GM19035 (cell line): ENCODE results near the gene SFXN3.

Source experiments
- ATAC-seq: cut with Tn5 transposase; IDR thresholded peaks from one replicate; pipeline ENCODE4 v1.9.1; 2021; ENCODE audit not compliant: unreplicated experiment

SFXN3 gene, protein sequence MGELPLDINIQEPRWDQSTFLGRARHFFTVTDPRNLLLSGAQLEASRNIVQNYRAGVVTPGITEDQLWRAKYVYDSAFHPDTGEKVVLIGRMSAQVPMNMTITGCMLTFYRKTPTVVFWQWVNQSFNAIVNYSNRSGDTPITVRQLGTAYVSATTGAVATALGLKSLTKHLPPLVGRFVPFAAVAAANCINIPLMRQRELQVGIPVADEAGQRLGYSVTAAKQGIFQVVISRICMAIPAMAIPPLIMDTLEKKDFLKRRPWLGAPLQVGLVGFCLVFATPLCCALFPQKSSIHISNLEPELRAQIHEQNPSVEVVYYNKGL

DNA sequence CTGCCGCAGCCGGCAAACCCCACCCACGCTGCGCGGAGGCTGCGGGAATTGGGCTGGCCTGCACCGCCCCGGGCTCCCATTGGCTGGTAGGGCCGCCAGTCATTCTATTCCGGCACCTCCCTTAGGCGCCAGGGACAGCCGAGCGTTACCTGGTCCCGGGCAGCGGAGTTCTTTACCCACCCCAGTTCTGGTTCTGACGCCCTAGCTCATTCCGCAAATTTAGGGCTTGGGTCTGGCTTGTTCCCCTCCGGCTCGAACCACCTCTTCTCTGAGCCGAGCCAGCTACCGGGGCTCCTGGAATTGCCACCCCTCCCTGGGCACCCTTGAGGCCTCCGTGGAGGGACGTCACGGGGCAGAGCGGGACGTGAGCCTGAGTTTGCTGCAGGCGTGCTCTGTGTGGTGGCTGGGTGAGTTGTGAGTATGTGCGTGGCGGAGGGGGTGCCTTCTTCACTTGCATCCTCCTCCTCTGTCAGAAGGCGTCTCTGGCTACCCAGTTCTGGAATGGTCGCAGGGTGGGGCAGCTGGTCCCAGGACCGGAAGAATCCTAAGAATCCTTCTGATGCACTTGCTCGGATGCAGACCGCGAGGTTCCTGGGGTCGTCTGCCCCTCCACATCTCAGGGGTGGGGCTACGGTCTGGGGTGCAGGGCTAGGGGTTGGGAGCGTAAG lies at the start of gene SFXN3, which contains the start of gene PDZD7:
Gene SFXN3 (plus strand): TSS at position 107 of the 668 bp plus-strand sequence. CDS start 3,461 bp downstream, outside the sequence.
Gene PDZD7 (minus strand): TSS at position 2 of the 668 bp plus-strand sequence. CDS start 910 bp downstream, outside the sequence.
- ATAC-seq = peak; percentile 96

DNA sequence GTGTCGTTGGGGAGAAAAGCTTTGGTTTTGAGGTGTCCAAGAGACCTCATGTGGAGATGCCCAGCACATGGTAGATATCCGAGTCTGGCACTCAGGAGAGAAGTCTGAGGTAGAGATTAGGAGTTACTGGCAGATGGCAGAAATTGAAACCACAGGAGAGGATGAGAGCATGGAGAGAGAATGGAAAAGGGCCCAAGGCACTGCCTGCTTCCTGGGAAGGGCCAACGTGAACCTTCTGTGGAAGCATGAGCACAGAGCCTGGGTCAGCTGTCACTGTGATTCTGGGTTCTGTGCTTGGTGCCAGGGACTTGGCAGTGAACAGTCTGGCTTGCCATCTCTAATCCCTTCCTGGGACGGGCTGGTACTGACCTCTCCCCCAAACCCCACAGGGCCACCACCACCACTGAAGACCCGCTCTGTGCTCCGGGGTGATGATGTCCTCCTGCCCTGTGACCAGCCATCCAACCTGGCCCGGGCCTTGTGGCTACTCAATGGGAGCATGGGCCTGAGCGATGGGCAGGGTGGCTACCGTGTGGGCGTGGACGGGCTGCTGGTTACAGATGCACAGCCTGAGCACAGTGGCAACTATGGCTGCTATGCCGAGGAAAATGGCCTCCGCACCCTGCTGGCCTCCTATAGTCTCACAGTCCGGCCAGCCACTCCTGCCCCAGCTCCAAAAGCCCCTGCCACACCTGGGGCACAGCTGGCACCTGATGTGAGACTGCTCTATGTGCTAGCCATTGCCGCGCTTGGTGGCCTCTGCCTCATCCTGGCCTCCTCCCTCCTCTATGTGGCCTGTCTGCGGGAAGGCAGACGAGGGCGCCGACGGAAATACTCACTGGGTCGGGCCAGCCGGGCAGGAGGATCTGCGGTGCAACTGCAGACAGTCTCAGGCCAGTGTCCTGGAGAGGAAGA lies 47.9 kb upstream of the SFXN3 start:
- ATAC-seq = no peak

DNA sequence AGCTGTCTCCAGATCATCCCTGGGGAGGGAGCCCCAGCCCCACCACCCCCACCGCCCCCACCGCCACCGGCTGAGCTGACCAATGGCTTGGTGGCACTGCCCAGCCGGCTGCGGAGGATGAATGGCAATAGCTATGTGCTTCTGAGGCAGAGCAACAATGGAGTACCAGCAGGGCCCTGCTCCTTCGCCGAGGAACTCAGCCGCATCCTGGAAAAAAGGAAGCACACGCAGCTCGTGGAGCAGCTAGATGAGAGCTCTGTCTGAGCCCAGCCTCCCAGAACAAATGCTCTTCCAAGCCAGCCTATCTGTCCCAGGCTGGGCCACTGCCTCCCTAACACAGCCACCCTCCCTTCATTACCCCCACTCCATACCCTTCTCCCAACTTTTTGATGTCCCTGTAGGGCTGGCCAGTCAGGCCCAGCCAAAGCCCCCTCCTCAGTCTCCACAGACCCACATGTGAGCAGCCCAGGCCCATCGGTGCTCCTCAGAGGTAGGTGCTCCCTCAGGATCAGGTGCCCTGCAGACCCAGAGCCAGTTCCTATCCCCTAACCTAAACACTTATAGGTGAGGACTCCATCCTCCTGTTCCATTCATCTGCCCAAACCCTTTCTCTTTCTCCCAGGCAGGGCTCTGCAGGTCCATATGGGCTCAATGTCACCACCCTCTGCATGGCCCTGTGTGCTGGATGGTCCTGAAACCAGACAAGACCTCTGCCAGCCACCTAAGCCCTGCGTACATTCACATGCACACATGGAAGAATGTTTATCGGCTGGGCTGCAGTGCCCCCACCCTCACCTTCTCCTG lies 47.0 kb upstream of the SFXN3 start:
- no peak for ATAC-seq

DNA sequence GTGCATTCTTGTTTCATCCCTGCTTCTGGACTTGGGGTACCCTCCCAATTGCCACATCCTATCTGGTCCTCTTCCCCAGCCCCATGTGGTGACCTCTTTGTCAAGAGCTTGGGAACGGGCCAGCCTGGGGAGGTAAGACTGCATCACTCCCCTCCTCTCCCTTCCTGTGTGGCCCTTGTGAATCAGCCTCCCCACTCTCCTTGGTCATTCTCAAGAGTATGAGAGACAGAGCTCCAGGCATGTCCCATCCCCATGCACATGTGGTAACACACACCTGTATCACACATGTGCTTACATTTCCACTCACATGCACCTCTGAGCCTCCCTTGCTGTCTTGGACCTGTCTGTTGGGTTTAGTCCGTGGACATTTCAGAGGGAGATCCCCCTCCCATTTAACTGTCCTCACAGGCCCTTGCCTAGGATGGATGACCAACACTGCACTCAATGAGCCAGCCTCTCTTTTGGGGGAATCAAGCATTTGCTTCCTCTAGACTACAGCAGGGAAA lies 46.3 kb upstream of the SFXN3 start:
- no peak for ATAC-seq

DNA sequence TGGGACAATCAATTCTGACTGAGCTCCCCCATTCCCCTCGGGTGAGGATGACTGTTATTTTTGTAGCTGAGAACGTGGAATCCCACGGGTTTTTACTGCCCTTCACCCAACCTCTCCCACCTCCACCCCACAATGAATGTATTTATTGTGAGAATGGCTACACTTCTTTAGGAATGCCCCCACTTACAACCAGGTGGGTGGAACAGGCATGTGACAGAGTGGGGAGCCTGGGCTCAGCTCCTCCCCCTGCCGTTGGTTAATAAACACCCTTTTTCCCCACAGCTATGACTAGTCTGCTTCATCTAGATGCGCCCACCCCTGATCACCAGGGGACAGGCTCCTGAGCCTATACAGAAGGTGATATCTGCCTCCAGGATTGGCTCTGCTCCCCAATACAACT lies 45.7 kb upstream of the SFXN3 start:
- no peak for ATAC-seq

DNA sequence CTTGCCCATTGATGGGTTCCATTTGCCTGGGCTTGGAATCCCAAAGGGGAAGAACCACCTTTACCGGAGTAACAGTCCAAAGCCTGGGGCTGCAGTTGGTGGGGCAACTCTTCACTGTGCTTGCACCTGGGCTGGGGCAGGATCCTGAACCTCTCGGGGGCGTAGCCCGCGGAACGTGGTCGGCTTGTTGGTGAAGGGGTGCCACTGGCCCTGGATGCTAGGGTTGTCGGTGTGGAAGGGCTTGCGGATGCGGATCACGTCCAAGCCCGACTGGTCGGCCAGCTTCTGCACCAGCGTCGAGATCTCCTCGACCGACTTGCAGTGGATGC lies 44.4 kb upstream of the SFXN3 start:
- no peak for ATAC-seq

DNA sequence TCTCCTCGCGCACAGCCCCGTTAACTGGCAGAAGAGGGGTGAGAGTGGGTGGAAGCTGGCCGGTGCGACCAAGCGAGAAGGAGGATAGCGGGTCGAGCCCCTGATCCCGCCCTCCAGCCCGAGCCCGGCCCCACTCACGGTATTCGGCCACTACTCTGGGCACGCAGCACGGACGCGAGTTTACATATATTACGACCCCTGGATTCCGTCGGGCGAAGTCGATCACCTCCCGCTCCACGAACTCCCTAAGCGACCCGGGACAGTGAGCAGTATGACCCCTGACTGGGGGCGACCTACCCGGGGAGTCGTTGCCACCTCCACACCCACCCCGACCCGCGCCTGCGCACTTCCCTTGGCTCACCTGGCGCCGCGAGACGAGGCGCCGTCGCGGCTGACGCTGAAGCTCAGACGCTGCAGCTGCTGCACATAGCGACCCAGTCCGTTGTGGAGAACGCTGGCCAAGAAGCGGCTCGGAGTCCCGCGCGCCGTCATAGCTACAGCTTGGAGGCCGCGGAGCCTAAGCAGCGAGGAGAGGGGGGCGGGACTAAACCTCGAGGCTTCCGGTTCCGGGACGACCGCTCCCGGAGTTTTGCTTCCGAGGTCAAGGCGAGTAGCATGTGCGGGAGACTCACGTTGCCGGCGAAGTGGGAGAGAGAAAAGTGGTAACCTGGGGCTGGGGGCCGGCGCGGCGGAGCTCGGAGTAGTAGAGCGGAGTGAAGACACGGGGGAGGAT lies 43.9 kb upstream of the SFXN3 start, which contains the start of the genes MRPL43 and TWNK:
Gene MRPL43 (minus strand): TSS at position 546 of the 733 bp plus-strand sequence. CDS start 54 bp downstream, at position 492.
Gene TWNK (plus strand): TSS at position 592 of the 733 bp plus-strand sequence. CDS start 668 bp downstream, outside the sequence.
- peak; percentile 89 for ATAC-seq

DNA sequence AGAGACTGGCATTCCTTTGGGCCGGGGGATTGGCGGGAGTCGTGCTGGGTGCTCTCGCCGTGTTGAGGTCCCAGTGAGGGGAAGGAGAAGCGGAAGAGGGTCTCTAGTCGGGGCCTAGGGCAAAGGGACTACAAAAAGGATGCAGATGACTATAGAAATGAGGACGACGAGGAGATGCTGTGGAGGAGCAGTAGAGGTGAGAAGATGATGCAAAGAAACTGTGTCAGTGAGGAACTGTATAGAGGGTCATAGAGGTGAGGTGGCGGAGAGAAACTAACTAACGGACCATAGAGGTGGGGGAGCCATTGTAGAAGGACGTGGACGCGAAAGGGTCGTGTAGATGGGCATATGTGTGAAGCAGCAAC lies 43.4 kb upstream of the SFXN3 start:
- ATAC-seq = peak; percentile 17

DNA sequence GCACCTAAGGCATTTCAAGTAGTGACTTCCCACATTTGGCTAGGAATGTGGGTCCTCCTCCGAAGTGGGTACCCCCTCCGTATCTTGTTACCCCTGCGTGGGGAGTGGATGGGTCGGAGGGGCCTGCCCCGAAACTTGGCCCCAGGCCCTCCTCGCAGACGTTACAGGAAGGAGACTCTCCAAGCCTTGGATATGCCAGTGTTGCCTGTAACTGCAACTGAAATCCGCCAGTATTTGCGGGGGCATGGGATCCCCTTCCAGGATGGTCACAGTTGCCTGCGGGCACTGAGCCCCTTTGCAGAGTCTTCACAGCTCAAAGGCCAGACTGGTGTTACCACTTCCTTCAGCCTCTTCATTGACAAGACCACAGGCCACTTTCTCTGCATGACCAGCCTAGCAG lies 42.9 kb upstream of the SFXN3 start:
- no peak for ATAC-seq

DNA sequence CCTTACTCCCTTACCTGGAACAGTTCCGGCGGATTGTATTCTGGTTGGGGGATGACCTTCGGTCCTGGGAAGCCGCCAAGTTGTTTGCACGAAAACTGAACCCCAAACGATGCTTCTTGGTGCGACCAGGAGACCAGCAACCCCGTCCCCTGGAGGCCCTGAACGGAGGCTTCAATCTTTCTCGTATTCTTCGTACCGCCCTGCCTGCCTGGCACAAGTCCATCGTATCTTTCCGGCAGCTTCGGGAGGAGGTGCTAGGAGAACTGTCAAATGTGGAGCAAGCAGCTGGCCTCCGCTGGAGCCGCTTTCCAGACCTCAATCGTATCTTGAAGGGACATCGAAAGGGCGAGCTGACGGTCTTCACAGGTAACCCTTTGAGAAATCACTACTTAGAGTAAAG lies 41.9 kb upstream of the SFXN3 start:
- ATAC-seq = no peak

DNA sequence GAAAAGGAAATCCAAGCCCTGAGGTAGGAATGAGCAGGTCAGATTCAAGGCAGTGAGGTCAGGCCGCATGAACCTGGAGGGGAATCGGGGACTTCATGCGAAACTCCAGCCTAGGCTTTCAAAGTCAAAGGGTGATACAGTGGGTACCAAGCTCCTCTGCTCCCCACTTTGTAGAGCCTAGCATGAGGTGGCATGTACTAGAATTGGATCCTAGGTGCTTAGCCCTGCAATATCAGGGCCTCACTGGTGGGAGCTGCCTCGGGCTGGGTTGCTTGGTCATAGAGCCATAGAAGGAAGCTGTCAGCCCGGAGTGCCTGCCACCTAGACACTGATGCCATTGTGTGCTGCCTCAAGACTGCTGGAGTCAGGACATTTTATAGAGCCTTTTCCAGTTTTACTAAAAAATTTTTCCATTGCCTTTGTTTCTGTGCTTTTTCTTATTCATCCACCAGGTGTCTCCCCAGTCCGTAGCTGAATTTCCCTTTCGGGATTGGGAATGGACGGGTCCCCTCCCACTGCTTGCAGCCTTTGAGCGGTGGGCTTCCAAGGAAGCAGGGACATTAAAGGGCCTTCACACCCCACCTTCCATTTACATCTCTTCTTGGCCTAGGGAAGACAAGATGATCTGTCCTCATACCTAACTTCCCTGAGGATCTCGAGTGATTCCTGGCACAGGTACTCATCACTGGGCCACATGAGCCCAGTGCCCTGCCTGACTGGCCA lies 36.9 kb upstream of the SFXN3 start:
- ATAC-seq = no peak

DNA sequence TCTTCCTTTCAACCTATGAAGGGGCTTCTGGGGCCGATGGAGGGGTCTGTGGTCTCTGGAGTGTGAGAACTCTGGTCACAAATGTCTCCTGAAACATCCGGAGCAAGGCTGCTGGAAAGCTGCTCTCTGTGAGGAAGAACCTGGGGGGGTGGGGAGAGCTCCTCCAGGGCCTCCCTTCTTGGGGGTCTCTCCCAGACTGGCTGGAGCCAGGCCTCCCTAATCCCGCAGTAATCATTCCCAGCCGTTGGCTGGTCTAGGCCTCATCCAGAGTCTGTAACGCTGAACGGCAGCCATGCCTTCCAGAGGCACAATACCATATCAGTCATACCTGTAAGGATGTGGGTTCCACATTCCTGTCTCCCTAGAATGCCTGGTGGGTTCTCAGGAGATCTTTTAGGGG lies 35.9 kb upstream of the SFXN3 start:
- no peak for ATAC-seq

DNA sequence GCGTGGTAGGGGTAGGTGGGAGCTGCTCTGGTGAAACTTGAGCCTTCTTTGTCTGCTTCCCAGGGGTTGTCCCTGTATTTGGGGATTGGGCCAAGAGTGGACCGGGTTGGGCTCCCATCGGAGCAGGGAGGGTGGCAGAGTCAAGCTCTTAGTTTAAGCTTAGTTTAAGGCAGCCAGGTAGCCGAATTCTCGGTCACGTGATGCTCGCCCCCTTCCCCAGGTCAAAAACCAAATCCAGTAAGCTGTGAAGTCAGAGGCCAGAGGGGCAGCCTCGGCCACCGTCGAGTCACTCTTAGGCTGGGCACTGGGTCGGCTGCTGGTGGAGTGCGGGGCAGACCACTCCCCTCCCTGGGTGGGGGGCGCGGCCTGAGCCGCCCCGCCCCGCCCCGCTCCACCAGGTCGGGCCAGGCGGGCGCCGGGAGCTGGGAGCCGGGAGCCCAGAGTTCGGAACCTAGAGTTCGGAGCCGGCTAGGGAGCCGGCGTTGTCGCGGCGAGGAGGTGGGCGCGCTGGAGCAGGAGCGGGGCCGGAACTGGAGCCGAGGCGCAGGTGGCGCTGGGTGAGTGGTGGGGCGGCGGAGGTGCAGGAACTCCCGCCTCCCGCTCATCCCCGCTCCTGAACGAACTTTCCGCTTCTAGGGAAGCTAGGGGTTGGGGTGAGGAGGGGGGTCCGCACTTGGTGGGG lies 34.2 kb upstream of the SFXN3 start:
- no peak for ATAC-seq

DNA sequence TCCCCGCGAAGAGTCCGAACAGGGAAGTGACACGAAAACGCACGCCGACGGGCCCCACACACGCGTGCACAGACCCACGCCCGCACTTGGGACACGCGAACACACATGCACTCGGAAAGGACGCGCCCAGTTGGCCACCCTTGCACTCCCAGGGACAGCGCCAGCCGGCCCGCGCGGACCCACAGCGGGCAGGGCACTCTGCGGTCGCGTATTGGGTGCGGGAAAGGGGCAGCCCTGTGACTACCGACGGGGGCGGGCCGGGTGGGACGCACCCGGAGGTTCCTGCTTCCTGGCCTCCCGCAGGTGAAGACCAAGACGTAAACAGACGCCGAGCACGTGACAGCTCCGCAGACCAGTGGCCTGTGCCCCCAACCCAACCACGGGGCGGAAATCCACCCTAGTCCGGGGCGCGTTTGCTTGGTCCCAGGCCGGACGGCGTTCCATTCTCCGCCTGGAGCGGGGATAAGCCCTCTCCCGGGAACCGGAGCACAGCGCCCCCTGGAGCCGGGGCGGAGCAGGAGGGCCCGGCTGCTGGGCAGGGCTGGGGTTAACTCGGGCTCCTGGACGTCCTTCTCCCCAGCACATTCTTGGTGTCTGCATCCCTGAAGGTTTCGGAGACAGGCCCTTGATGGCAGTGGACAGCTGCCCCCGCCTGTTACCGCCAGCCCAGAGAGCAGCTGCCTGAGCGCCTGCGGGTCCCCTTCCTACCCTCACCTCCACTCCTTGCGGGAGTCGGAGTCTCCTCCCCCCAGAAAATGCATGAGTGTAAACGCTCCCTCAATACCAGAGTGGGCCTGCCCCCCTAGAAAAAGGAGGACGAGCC lies 33.5 kb upstream of the SFXN3 start:
- peak; percentile 43 for ATAC-seq

DNA sequence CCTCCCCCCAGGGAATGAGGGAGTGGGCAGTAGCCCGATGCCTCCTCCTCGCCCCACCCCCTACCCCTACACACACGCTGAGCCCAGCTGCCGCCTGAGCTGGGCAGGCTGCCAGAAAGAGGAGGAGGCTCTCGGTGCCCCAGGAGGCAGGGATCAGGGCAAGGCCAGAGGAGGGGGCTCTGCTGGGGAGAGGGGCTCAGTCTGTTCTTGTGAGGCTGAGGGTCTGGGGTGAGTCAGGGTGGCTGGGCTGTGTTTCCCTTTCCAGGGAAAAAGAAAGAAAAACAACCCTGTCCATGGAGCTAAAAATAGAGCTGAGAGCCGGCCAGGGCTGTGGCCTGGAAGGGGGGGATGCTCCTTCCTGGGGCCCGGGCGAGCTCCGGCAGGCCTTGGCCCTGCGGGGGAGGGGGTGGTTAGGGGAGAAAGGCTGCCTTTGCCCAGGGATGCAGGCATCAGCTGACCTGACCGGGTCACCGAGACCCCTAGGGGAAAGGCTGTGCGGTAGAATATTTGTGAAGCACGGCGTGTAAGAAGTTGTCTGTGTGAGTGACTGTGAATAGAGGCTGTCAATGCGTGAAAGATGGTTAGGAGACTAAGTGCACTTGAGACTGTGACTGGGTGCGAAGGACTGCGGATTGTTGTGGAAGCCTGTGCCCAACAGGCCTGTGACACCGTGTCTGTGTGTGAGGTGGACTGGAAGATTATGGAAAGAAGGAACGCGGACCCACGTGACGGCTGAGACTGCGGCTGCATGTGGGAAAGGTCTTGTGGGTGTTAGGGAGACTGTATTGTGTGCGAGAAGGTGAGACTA lies 32.6 kb upstream of the SFXN3 start:
- ATAC-seq = peak; percentile 19

DNA sequence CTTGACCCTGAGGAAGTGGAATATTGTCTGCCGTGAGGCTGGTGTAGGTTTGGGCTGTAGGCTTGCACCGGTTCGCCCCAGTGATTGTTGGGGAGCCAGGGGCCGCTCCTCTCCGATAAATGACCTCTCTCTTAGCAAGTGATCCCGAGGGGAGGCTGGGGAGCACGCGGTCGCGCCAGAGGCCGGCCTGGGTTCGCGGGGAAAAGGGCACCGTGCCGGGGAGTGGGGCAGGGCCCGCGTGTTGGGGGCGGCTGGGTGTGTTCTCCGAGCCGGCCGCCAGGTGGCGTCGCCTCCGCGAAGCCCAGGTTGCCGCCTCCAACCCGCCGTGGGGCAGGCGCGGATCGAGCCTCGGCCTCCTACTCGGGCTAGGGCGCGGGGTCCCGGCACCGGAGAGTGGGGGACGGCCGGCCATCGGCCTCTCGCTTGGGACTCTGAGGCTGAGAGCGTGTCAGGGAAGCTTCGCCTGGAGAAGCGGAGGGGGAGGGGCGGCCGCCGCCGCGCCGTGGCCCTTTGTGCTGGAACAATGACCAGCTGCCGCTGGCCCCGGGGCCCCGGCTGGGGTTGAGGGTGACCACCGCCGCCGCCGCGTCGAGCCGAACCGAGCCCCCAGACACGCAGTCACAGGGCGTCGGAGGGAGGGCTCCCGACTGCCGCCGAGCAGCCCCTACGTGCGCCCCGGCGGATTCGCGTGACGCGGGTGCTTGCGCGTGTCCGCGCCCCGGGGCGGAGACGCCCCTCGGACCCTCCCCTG lies 31.9 kb upstream of the SFXN3 start:
- peak; percentile 46 for ATAC-seq
